Esophagus squamous epithelium (tissue), 5 donors: ENCODE measurements around the gene CDH12. TPM values are rescaled to one million over a fixed set of nuclear protein-coding genes. Genes with fewer than 3 reads are reported as not detected.

Experiments
- DNase-seq: peaks from one replicate; lab custom pipeline; 2025; lab: John Stamatoyannopoulos, UW
- H3K27ac ChIP-seq, 4 donors: fragments of 200-600 bp; sonication (generic); one replicate each; pipeline ENCODE4 v1.5.1; 2016 to 2019; ENCODE audit warnings: mild to moderate bottlenecking in 1 of 4
- H3K27me3 ChIP-seq, 4 donors: fragments of 200-600 bp; sonication (generic); 1 replicate in 3 of 4; 2 replicates in 1 of 4; pipeline versions ENCODE4 v1.5.1 to v1.6.0; 2017 to 2021; ENCODE audit warnings: antibody characterized with exemption in 1 of 4
- H3K36me3 ChIP-seq, 3 donors: fragments of 200-600 bp; sonication (generic); one replicate each; pipeline ENCODE4 v1.5.1; 2016 to 2019
- H3K4me1 ChIP-seq, 3 donors: fragments of 200-600 bp; sonication (generic); one replicate each; pipeline ENCODE4 v1.5.1; 2017 to 2019
- H3K4me3 ChIP-seq, 4 donors: fragments of 200-600 bp; sonication (generic); 1 replicate in 3 of 4; 2 replicates in 1 of 4; pipeline ENCODE4 v1.5.1; 2016 to 2019; ENCODE audit warnings: mild to moderate bottlenecking in 2 of 4, moderate library complexity in 1 of 4
- H3K9me3 ChIP-seq, 3 donors: fragments of 200-600 bp; sonication (generic); one replicate each; pipeline ENCODE4 v1.5.1; 2016 to 2019
- CTCF ChIP-seq, 6 experiments: fragments of 450-650 bp in 4 of 6; fragments of 200-600 bp in 2 of 6; sonication (generic) in 2 of 6; IDR thresholded peaks; one replicate each; pipeline ENCODE4 v1.5.1; 2016 to 2019; ENCODE audit warnings: antibody characterized with exemption in 6 of 6, mild to moderate bottlenecking in 4 of 6, moderate library complexity in 4 of 6
- POLR2A ChIP-seq, 4 donors: fragments of 450-650 bp; IDR thresholded peaks; one replicate each; pipeline ENCODE4 v1.6.1; 2017; ENCODE audit warnings: antibody characterized with exemption in 4 of 4, mild to moderate bottlenecking in 4 of 4, moderate library complexity in 3 of 4
- WGBS, 2 donors: methylation state at CpG; one replicate each; pipeline ENCODE4 v1.1.5; 2018; 5-methylcytosine and 5-hydroxymethylcytosine counted together
- intact Hi-C: fragments of 100-400 bp; cut with DNase I; formaldehyde crosslinking; loops from one replicate; pipeline ENCODE4 v1.15.0; 2022
- total RNA-seq, 4 donors: library from RNA; depleted of rRNA; stranded (reverse); fragments of >200 nt; gene quantifications; one replicate each; pipeline ENCODE4 v1.1.0, GENCODE V29; 2016
- donor health status: DM: yes; HTN: yes; CAD: no.

The CDH12 gene
- total RNA-seq, 4 donors from 2014 or later, result not detected

GRCh38 chr5:22079566-22079965, 773.6 kb downstream of the CDH12 start:
- Histone ChIP-seq H3K9me3 (no peaks in the 10 kb centered on the region), H3K27me3 (no peaks in the 10 kb centered on the region), H3K36me3 (no peaks in the 10 kb centered on the region), H3K4me1 (no peaks in the 10 kb centered on the region), H3K4me3 (no peak overlapping the region), H3K27ac (no peak overlapping the region)
- no peak for DNase-seq
- intact Hi-C loops, result no loop called here
- TF ChIP-seq CTCF (IDR thresholded peaks at IDR 0.05), result no peak
- TF ChIP-seq POLR2A (IDR thresholded peaks at IDR 0.05), result no peak
- 23 to 28% methylated on average over 3 of the region's 3 CpGs for WGBS, 2 donors

GRCh38 chr5:22079002-22079401, 774.1 kb downstream of the CDH12 start:
- no peaks in the 10 kb centered on the region for H3K27me3 ChIP-seq
- no peak overlapping the region for H3K4me3 ChIP-seq
- DNase-seq, result no peak
- no peaks in the 10 kb centered on the region for H3K4me1 ChIP-seq
- no peaks in the 10 kb centered on the region for H3K36me3 ChIP-seq
- intact Hi-C loops, result no loop called here
- H3K27ac ChIP-seq, result no peak overlapping the region
- no peaks in the 10 kb centered on the region for H3K9me3 ChIP-seq
- TF ChIP-seq CTCF (IDR thresholded peaks at IDR 0.05), result no peak
- TF ChIP-seq POLR2A (IDR thresholded peaks at IDR 0.05), result no peak

DNA sequence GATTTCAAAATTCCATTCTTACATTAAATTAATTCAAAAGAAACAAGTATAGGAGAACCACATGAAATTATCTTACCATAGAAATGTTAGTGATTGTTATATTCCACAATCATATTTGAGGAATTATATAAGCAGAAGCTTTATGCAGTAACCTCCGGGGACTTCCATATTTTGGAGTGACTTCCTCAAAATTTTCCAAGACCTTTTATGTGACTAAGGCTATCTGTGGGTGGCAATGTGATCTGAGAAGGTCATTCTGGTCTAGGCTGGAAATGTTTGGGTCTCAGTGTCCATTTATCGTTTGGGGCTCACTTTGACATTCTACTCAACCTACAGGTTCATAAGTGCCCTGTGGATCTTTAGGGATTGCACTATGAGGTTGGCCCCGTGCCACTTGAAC, 776.6 kb downstream of the CDH12 start:
- no peak overlapping the region for H3K4me3 ChIP-seq
- no peak for DNase-seq
- WGBS, 2 donors, result 71 to 94% methylated on average over 2 to 3 of the region's 3 CpGs
- H3K36me3 ChIP-seq, result no peaks in the 10 kb centered on the region
- H3K27me3 ChIP-seq, result no peaks in the 10 kb centered on the region
- no peak overlapping the region for H3K27ac ChIP-seq
- no peak for TF ChIP-seq CTCF (IDR thresholded peaks at IDR 0.05)
- TF ChIP-seq POLR2A (IDR thresholded peaks at IDR 0.05), result no peak
- intact Hi-C loops, result no loop called here
- no peaks in the 10 kb centered on the region for H3K4me1 ChIP-seq
- H3K9me3 ChIP-seq, result no peaks in the 10 kb centered on the region

GRCh38 chr5:22070186-22070728, 782.9 kb downstream of the CDH12 start:
- no peak for DNase-seq
- no peak for TF ChIP-seq POLR2A (IDR thresholded peaks at IDR 0.05)
- Histone ChIP-seq H3K36me3 (no peaks in the 10 kb centered on the region), H3K27ac (no peak overlapping the region), H3K4me1 (no peaks in the 10 kb centered on the region), H3K27me3 (no peaks in the 10 kb centered on the region), H3K4me3 (no peak overlapping the region), H3K9me3 (no peaks in the 10 kb centered on the region)
- WGBS, 2 donors, result 48 to 56% methylated on average over 3 of the region's 3 CpGs
- intact Hi-C loops, result no loop called here

GRCh38 chr5:22063717-22064116, 789.4 kb downstream of the CDH12 start:
- no peaks in the 10 kb centered on the region for H3K9me3 ChIP-seq
- H3K4me1 ChIP-seq, result no peaks in the 10 kb centered on the region
- H3K27ac ChIP-seq, result no peak overlapping the region
- TF ChIP-seq POLR2A (IDR thresholded peaks at IDR 0.05) (no peak), CTCF (IDR thresholded peaks at IDR 0.05) (no peak)
- no peak overlapping the region for H3K4me3 ChIP-seq
- no peaks in the 10 kb centered on the region for H3K36me3 ChIP-seq
- 42 to 73% methylated on average over 4 of the region's 4 CpGs for WGBS, 2 donors
- intact Hi-C loops, result no loop called here
- no peak for DNase-seq
- H3K27me3 ChIP-seq, result no peaks in the 10 kb centered on the region

GRCh38 chr5:22058620-22059019, 794.5 kb downstream of the CDH12 start:
- no peak overlapping the region for H3K4me3 ChIP-seq
- H3K4me1 ChIP-seq, result no peaks in the 10 kb centered on the region
- intact Hi-C loops, result no loop called here
- no peaks in the 10 kb centered on the region for H3K9me3 ChIP-seq
- TF ChIP-seq CTCF (IDR thresholded peaks at IDR 0.05) (no peak), POLR2A (IDR thresholded peaks at IDR 0.05) (no peak)
- no peaks in the 10 kb centered on the region for H3K27me3 ChIP-seq
- whole genome bisulfite sequencing, 2 donors, result 24 to 41% methylated on average over 1 of the region's 1 CpG
- DNase-seq, result no peak
- H3K36me3 ChIP-seq, result no peaks in the 10 kb centered on the region
- no peak overlapping the region for H3K27ac ChIP-seq
